Fibroblast of lung (primary cell): ENCODE measurements around the gene MFAP4.

Experiments
- CTCF ChIP-seq, 2 donors: IDR thresholded peaks in 1 of 2; conservative IDR thresholded peaks in 1 of 2; 1 replicate in 1 of 2; 2 replicates in 1 of 2; pipeline ENCODE4 v1.5.1; 2011 to 2012; ENCODE audit warnings: low read length in 2 of 2, control low read depth in 1 of 2, inconsistent platforms in 1 of 2, low read depth in 1 of 2, mild to moderate bottlenecking in 1 of 2
- EZH2 ChIP-seq: IDR thresholded peaks from 2 replicates; pipeline ENCODE4 v1.5.1; 2012; ENCODE audit warnings: low read length, control low read depth, mild to moderate bottlenecking; ENCODE audit errors: missing control alignments

GRCh38 chr17:19408346-19408710 is 21.3 kb upstream of the MFAP4 start:
- TF ChIP-seq CTCF (conservative IDR thresholded peaks at IDR 0.05 in 1 of 2, IDR thresholded peaks at IDR 0.05 in 1 of 2; ENCODE audit: low read depth in 1 of 2, low read length in 2 of 2) (no peak), EZH2 (no peak)
